Retinal pigment epithelial cell (primary cell): ENCODE results near the gene EZH1.
A peak's percentile ranks its signal among the peaks of the same experiment; 100 is the strongest.
"Not testable (repeated sequence)": the region's sequence is repeated elsewhere in the genome, so short reads cannot be mapped to it uniquely, and the experiment has no call there.

Experiments used
- DNase-seq: peaks from one replicate; pipeline ENCODE4 v3.0.0-alpha.2; 2010; ENCODE audit warnings: low read depth
- H3K4me3 ChIP-seq: 2 replicates; pipeline ENCODE4 v1.5.1; 2011; ENCODE audit warnings: mild to moderate bottlenecking, low read length, control low read depth, moderate library complexity
- CTCF ChIP-seq: conservative IDR thresholded peaks from 2 replicates; pipeline ENCODE4 v1.5.1; 2011; ENCODE audit warnings: low read depth, low read length, control low read depth, inconsistent platforms

The EZH1 gene

GRCh38 chr17:42669977-42670788 lies 74.7 kb downstream of the EZH1 start:
- peak overlapping the region; percentile 6 for H3K4me3 ChIP-seq
- no peak for TF ChIP-seq CTCF

GRCh38 chr17:42669705-42669976 lies 75.2 kb downstream of the EZH1 start:
- TF ChIP-seq CTCF: no peak
- no peak overlapping the region for H3K4me3 ChIP-seq
- DNase-seq: no peak

More at GRCh38 chr17:42669977-42670788, 74.7 kb downstream of the EZH1 start:
- no peak for DNase-seq

GRCh38 chr17:42667088-42667951 lies 77.5 kb downstream of the EZH1 start:
- no peak for TF ChIP-seq CTCF
- peak; percentile 61 for DNase-seq
- no peak overlapping the region for H3K4me3 ChIP-seq

GRCh38 chr17:42666126-42666525 lies 78.7 kb downstream of the EZH1 start:
- not testable (repeated sequence) for H3K4me3 ChIP-seq, DNase-seq

- no peak for TF ChIP-seq CTCF
- no peak for DNase-seq
- no peak overlapping the region for H3K4me3 ChIP-seq
Measured at GRCh38 chr17:42665581-42666001, 79.2 kb downstream of the EZH1 start.

GRCh38 chr17:42660692-42661345 lies 84.0 kb downstream of the EZH1 start:
- no peak for TF ChIP-seq CTCF
- DNase-seq: no peak
- no peak overlapping the region for H3K4me3 ChIP-seq

- not testable (repeated sequence) for DNase-seq
- H3K4me3 ChIP-seq: peak overlapping the region; percentile 57
Measured at GRCh38 chr17:42659932-42660274, 84.9 kb downstream of the EZH1 start.
